Osteoblast (primary cell): ENCODE data around the gene LRBA. TPM values are rescaled to one million over a fixed set of nuclear protein-coding genes. Genes with fewer than 3 reads are reported as not detected.
A peak's percentile ranks its signal among the peaks of the same experiment; 100 is the strongest.

Experiments
- DNase-seq: peaks from one replicate; pipeline ENCODE4 v3.0.0; 2011; ENCODE audit warnings: low spot score, mixed read lengths; ENCODE audit not compliant: insufficient read length; ENCODE audit errors: missing footprints
- H2AFZ ChIP-seq: 2 replicates; pipeline ENCODE4 v1.6.0; 2011; ENCODE audit warnings: mild to moderate bottlenecking, low read length
- H3K27ac ChIP-seq: 2 replicates; pipeline ENCODE4 v1.5.1; 2011; ENCODE audit warnings: mild to moderate bottlenecking, low read depth, low read length, moderate library complexity
- H3K27me3 ChIP-seq: 2 replicates; pipeline ENCODE4 v1.6.0; 2012; ENCODE audit warnings: mild to moderate bottlenecking, control low read depth, inconsistent platforms, low read length, moderate library complexity; ENCODE audit not compliant: insufficient read depth
- H3K36me3 ChIP-seq: 2 replicates; pipeline ENCODE4 v1.5.1; 2011; ENCODE audit warnings: mild to moderate bottlenecking, low read length, control low read depth, moderate library complexity; ENCODE audit not compliant: insufficient read depth
- H3K4me1 ChIP-seq: 2 replicates; pipeline ENCODE4 v1.5.1; 2011; ENCODE audit warnings: mild to moderate bottlenecking, low read length, control low read depth, moderate library complexity; ENCODE audit not compliant: insufficient read depth
- H3K4me2 ChIP-seq: 2 replicates; pipeline ENCODE4 v1.6.0; 2011; ENCODE audit warnings: mild to moderate bottlenecking, low read length; ENCODE audit not compliant: insufficient read depth
- H3K4me3 ChIP-seq: fragments of 200-600 bp; sonication (generic); 3 replicates; pipeline ENCODE4 v1.5.1; 2012; ENCODE audit warnings: mild to moderate bottlenecking, low read length, inconsistent platforms; ENCODE audit not compliant: insufficient read depth
- H3K79me2 ChIP-seq: 2 replicates; pipeline ENCODE4 v1.6.0; 2012; ENCODE audit warnings: mild to moderate bottlenecking, low read length, control low read depth, inconsistent platforms; ENCODE audit not compliant: insufficient read depth
- H3K9me3 ChIP-seq: 2 replicates; pipeline ENCODE4 v1.5.1; 2011; ENCODE audit warnings: low read depth, low read length, control low read depth
- H4K20me1 ChIP-seq: 2 replicates; pipeline ENCODE4 v1.6.0; 2012; ENCODE audit warnings: mild to moderate bottlenecking, low read length, control low read depth; ENCODE audit not compliant: insufficient read depth
- CTCF ChIP-seq: IDR thresholded peaks from 2 replicates; pipeline ENCODE4 v1.5.1; 2011; ENCODE audit warnings: mild to moderate bottlenecking, low read depth, low read length, moderate library complexity; ENCODE audit errors: extremely low read depth
- total RNA-seq: library from RNA; depleted of rRNA; stranded (reverse); fragments of >200 nt; gene quantifications from 2 replicates; pipeline ENCODE4 v1.2.3, GENCODE V29; 2012

The LRBA gene
- total RNA-seq, 1 donor: 67.3 TPM

GRCh38 chr4:150581056-150581605 is 434.0 kb downstream of the LRBA start:
- Histone ChIP-seq H3K4me2 (peak overlapping the region; percentile 77), H3K36me3 (no peaks in the 10 kb centered on the region), H3K27ac (peak overlapping the region; percentile 63), H4K20me1 (no peaks in the 10 kb centered on the region), H3K27me3 (no peaks in the 10 kb centered on the region), H3K4me3 (peak overlapping the region; percentile 84), H3K4me1 (peaks cover 4% of the 10 kb centered on the region), H3K79me2 (peaks cover 82% of the 10 kb centered on the region), H2AFZ (no peak overlapping the region), H3K9me3 (no peaks in the 10 kb centered on the region)
- no peak for TF ChIP-seq CTCF
- no peak for DNase-seq

GRCh38 chr4:150580306-150580705 is 434.8 kb downstream of the LRBA start:
- Histone ChIP-seq H3K36me3 (no peaks in the 10 kb centered on the region), H3K79me2 (peaks cover 82% of the 10 kb centered on the region), H3K9me3 (no peaks in the 10 kb centered on the region), H3K4me1 (peaks cover 4% of the 10 kb centered on the region), H4K20me1 (no peaks in the 10 kb centered on the region), H3K4me3 (peak overlapping the region; percentile 84), H3K27ac (peak overlapping the region; percentile 63), H3K27me3 (no peaks in the 10 kb centered on the region), H3K4me2 (peak overlapping the region; percentile 77), H2AFZ (peak overlapping the region; percentile 70)
- no peak for DNase-seq
- no peak for TF ChIP-seq CTCF

GRCh38 chr4:150579551-150580234 is 435.4 kb downstream of the LRBA start:
- H2AFZ ChIP-seq: peak overlapping the region; percentile 70
- peak overlapping the region; percentile 63 for H3K27ac ChIP-seq
- DNase-seq: peak; percentile 36
- no peak for TF ChIP-seq CTCF
- H3K36me3 ChIP-seq: no peaks in the 10 kb centered on the region
- peak overlapping the region; percentile 84 for H3K4me3 ChIP-seq
- peak overlapping the region; percentile 77 for H3K4me2 ChIP-seq
- peaks cover 4% of the 10 kb centered on the region for H3K4me1 ChIP-seq
- H3K79me2 ChIP-seq: peaks cover 80% of the 10 kb centered on the region
- no peaks in the 10 kb centered on the region for H4K20me1 ChIP-seq
- H3K27me3 ChIP-seq: no peaks in the 10 kb centered on the region
- no peaks in the 10 kb centered on the region for H3K9me3 ChIP-seq

GRCh38 chr4:150578745-150579501 is 436.2 kb downstream of the LRBA start:
- DNase-seq: peak; percentile 60

More at GRCh38 chr4:150578745-150579501, 436.2 kb downstream of the LRBA start:
- no peak for TF ChIP-seq CTCF
- H3K27me3 ChIP-seq: no peaks in the 10 kb centered on the region
- no peaks in the 10 kb centered on the region for H4K20me1 ChIP-seq
- peak overlapping the region; percentile 69 for H2AFZ ChIP-seq
- H3K79me2 ChIP-seq: peaks cover 76% of the 10 kb centered on the region
- peaks cover 4% of the 10 kb centered on the region for H3K4me1 ChIP-seq
- H3K4me2 ChIP-seq: peak overlapping the region; percentile 77
- no peaks in the 10 kb centered on the region for H3K9me3 ChIP-seq
- H3K4me3 ChIP-seq: peak overlapping the region; percentile 84
- peak overlapping the region; percentile 63 for H3K27ac ChIP-seq
- H3K36me3 ChIP-seq: no peaks in the 10 kb centered on the region
